Endothelial cell of umbilical vein (primary cell): Measurements from ENCODE around the gene TEAD2. TPM values are rescaled to one million over a fixed set of nuclear protein-coding genes. Genes with fewer than 3 reads are reported as not detected.

Source experiments
- BruUV-seq: library from RNA; stranded (reverse); fragments of 400-500 nt; replicated peaks from 2 replicates; lab custom pipeline; 2021; lab: Mats Ljungman, UMichigan
- CTCF ChIA-PET: fragments of 300-600, 350-600 bp; sonication (Branson Sonifier 250); formaldehyde crosslinking; loops from one replicate; lab custom pipeline; 2021; ENCODE audit warnings: antibody characterized with exemption, inconsistent platforms; lab: Charles Lee
- POLR2A ChIA-PET: fragments of 300-600, 350-600 bp; sonication (Branson Sonifier 250); formaldehyde crosslinking; loops from one replicate; lab custom pipeline; 2021; ENCODE audit warnings: antibody characterized with exemption, inconsistent platforms; lab: Charles Lee
- DNase-seq: peaks from one replicate; pipeline ENCODE4 v3.0.0-alpha.2; 2011; ENCODE audit warnings: low read depth, low spot score
- FAIRE-seq: peaks from 2 replicates; lab custom pipeline; 2011; peaks lifted over from hg19 to GRCh38; lab: Jason Lieb, UNC
- H2AFZ ChIP-seq: 2 replicates; pipeline ENCODE4 v1.6.0; 2012; ENCODE audit warnings: low read depth, low read length, control low read depth, inconsistent platforms
- H3K27ac ChIP-seq: 2 replicates; pipeline ENCODE4 v1.5.1; 2011; ENCODE audit warnings: low read depth, mild to moderate bottlenecking, control low read depth, low read length, moderate library complexity; ENCODE audit not compliant: insufficient read depth
- H3K27me3 ChIP-seq, 2 experiments: 2 replicates each; pipeline versions ENCODE4 v1.6.0 to v1.6.1; 2011; ENCODE audit warnings: low read length in 2 of 2, mixed read lengths in 1 of 2; ENCODE audit not compliant: control insufficient read depth in 2 of 2, insufficient read depth in 2 of 2
- H3K36me3 ChIP-seq, 2 experiments: 2 replicates in 1 of 2; 3 replicates in 1 of 2; pipeline ENCODE4 v1.5.1; 2011; ENCODE audit warnings: low read length in 2 of 2, mild to moderate bottlenecking in 1 of 2, moderate library complexity in 1 of 2; ENCODE audit not compliant: control insufficient read depth in 2 of 2, insufficient read depth in 2 of 2; ENCODE audit errors: extremely low read depth in 1 of 2
- H3K4me1 ChIP-seq: 3 replicates; pipeline ENCODE4 v1.5.1; 2011; ENCODE audit warnings: mild to moderate bottlenecking, low read length; ENCODE audit not compliant: control insufficient read depth, insufficient read depth; ENCODE audit errors: extremely low read depth
- H3K4me2 ChIP-seq: 2 replicates; pipeline ENCODE4 v1.6.1; 2011; ENCODE audit warnings: low read length, control low read depth, mixed read lengths; ENCODE audit not compliant: insufficient read depth
- H3K4me3 ChIP-seq, 3 experiments: fragments of 200-600 bp in 1 of 3; sonication (generic), shearing (Covaris generic) in 1 of 3; replicated peaks in 1 of 3; 2 replicates each; pipeline ENCODE4 v1.5.1; 2011 to 2016; ENCODE audit warnings: control low read depth in 3 of 3, low read length in 3 of 3, mild to moderate bottlenecking in 2 of 3, inconsistent platforms in 1 of 3, low read depth in 1 of 3, moderate library complexity in 1 of 3; ENCODE audit not compliant: insufficient read depth in 1 of 3
- H3K79me2 ChIP-seq: 2 replicates; pipeline ENCODE4 v1.6.0; 2012; ENCODE audit warnings: low read length, inconsistent platforms; ENCODE audit not compliant: control insufficient read depth, insufficient read depth
- H3K9ac ChIP-seq: replicated peaks from 2 replicates; pipeline ENCODE3; 2011; ENCODE audit warnings: low read length, control low read depth; ENCODE audit not compliant: insufficient read depth; ENCODE audit errors: extremely low read depth
- H3K9me1 ChIP-seq: replicated peaks from 3 replicates; pipeline ENCODE4 v1.6.0; 2011; ENCODE audit warnings: mild to moderate bottlenecking, low read length; ENCODE audit not compliant: control insufficient read depth, insufficient read depth; ENCODE audit errors: extremely low read depth
- H3K9me3 ChIP-seq: replicated peaks from 2 replicates; pipeline ENCODE4 v1.5.1; 2012; ENCODE audit warnings: low read length, inconsistent platforms; ENCODE audit not compliant: control insufficient read depth, insufficient read depth
- H4K20me1 ChIP-seq: replicated peaks from 2 replicates; pipeline ENCODE3; 2011; ENCODE audit warnings: mild to moderate bottlenecking, low read length; ENCODE audit not compliant: control insufficient read depth, insufficient read depth; ENCODE audit errors: extremely low read depth
- FOS ChIP-seq: IDR thresholded peaks from 2 replicates; pipeline ENCODE4 v1.6.1; 2011; ENCODE audit warnings: mild to moderate bottlenecking, low read length, moderate library complexity, borderline replicate concordance; ENCODE audit not compliant: insufficient read depth
- GATA2 ChIP-seq: IDR thresholded peaks from 2 replicates; pipeline ENCODE4 v1.7.0; 2011; ENCODE audit warnings: low read depth, mild to moderate bottlenecking, moderate library complexity, mixed read lengths, low read length; ENCODE audit not compliant: insufficient read length, insufficient read depth
- JUN ChIP-seq: IDR thresholded peaks from 2 replicates; pipeline ENCODE4 v1.6.1; 2011; ENCODE audit warnings: borderline replicate concordance, low read depth; ENCODE audit not compliant: insufficient read length, insufficient read depth
- MAX ChIP-seq: IDR thresholded peaks from 2 replicates; pipeline ENCODE4 v1.6.1; 2011; ENCODE audit not compliant: insufficient read depth, insufficient read length
- POLR2A ChIP-seq: IDR thresholded peaks from 2 replicates; pipeline ENCODE4 v1.6.1; 2012; ENCODE audit warnings: low read depth, mild to moderate bottlenecking, control low read depth, low read length
- dilution Hi-C: fragments of 300-500 bp; cut with MboI; formaldehyde crosslinking; loops from one replicate; pipeline ENCODE4 v1.15.0; 2019; ENCODE audit warnings: low sequenced_read_pairs; ENCODE audit not compliant: extremely low pct_ligation_motif_present
- intact Hi-C: fragments of 100-400 bp; cut with micrococcal nuclease; formaldehyde crosslinking; loops from one replicate; pipeline ENCODE4 v1.10.0; 2022
- polyA plus RNA-seq, 4 experiments: library from polyadenylated mRNA; depleted of rRNA in 3 of 4; stranded (reverse) in 3 of 4; unstranded in 1 of 4; fragments of >200 nt; gene quantifications; 2 replicates each; pipeline versions ENCODE4 v1.2.1 to v1.2.3, GENCODE V29; 2011 to 2012; ENCODE audit warnings: missing spikeins in 1 of 4
- total RNA-seq: library from RNA; stranded (reverse); gene quantifications from 2 replicates; pipeline ENCODE4 v1.2.3, GENCODE V29; 2021

Gene TEAD2
- total and polyA plus RNA-seq, 2 donors (not counting 3 experiments of a cell fraction or from before 2014, with no cell fraction given): 60.9 to 89.4 TPM

- no peak for TF ChIP-seq POLR2A
- no peak for TF ChIP-seq JUN
- TF ChIP-seq GATA2: no peak
- TF ChIP-seq FOS: no peak
- no peaks in the 10 kb centered on the region for H3K79me2 ChIP-seq
- FAIRE-seq: no peak
- H3K27ac ChIP-seq: no peak overlapping the region
- no peaks in the 10 kb centered on the region for H3K9me3 ChIP-seq
- H3K4me1 ChIP-seq: no peaks in the 10 kb centered on the region
- DNase-seq: no peak
- intact Hi-C loops (no loop called here), dilution Hi-C loops (no loop called here)
- no peaks in the 10 kb centered on the region for H4K20me1 ChIP-seq
- ChIA-PET POLR2A (no interaction called here), CTCF (interaction anchor here (0.6 kb wide), 1 partner anchor 8 kb away, joined by 3 read pairs; no protein-coding TSS in a partner anchor)
- no peak overlapping the region for H3K9ac ChIP-seq
- BruUV-seq: no TSS peak
- no peak overlapping the region for H3K4me3 ChIP-seq
- H3K27me3 ChIP-seq: peaks cover 4 to 5% of the 10 kb centered on the region in 2 experiments
- no peaks in the 10 kb centered on the region for H3K9me1 ChIP-seq
- no peak overlapping the region for H2AFZ ChIP-seq
- no peak overlapping the region for H3K4me2 ChIP-seq
- H3K36me3 ChIP-seq: no peaks in the 10 kb centered on the region
These were observed 21.4 kb upstream of the TEAD2 start for GRCh38 chr19:49383599-49383998.

- CTCF ChIA-PET: no interaction called here
- Histone ChIP-seq H3K4me2 (no peak overlapping the region), H3K4me1 (no peaks in the 10 kb centered on the region), H3K9me1 (no peaks in the 10 kb centered on the region), H3K27ac (no peak overlapping the region), H3K9me3 (no peaks in the 10 kb centered on the region), H4K20me1 (no peaks in the 10 kb centered on the region), H3K9ac (no peak overlapping the region), H3K4me3 (no peak overlapping the region), H2AFZ (no peak overlapping the region), H3K27me3 (peaks cover 4 to 5% of the 10 kb centered on the region in 2 experiments), H3K79me2 (no peaks in the 10 kb centered on the region), H3K36me3 (no peaks in the 10 kb centered on the region)
- no TSS peak for BruUV-seq
- no peak for FAIRE-seq
- TF ChIP-seq MAX (no peak), JUN (no peak)
- intact Hi-C loops (no loop called here), dilution Hi-C loops (no loop called here)
- POLR2A ChIA-PET: no interaction called here
- no peak for DNase-seq
These were observed 20.4 kb upstream of the TEAD2 start for GRCh38 chr19:49382639-49383038.
